Inferior parietal cortex (tissue), 1 donor: Measurements from ENCODE around the gene DAAM1.

Source experiments
- DNase-seq: peaks from one replicate; pipeline ENCODE4 v3.0.0-alpha.2; 2016; ENCODE audit errors: extremely low spot score

Gene DAAM1

GRCh38 chr14:59254911-59255545 is 66.6 kb downstream of the DAAM1 start:
- DNase-seq, result no peak

- no peak for DNase-seq
Observed at GRCh38 chr14:59256331-59256730, 67.9 kb downstream of the DAAM1 start.

GRCh38 chr14:59261334-59261733 is 72.9 kb downstream of the DAAM1 start:
- no peak for DNase-seq

- no peak for DNase-seq
Observed at GRCh38 chr14:59262717-59263454, 74.4 kb downstream of the DAAM1 start.

- DNase-seq, result no peak
Observed at GRCh38 chr14:59265808-59266207, 77.3 kb downstream of the DAAM1 start.

GRCh38 chr14:59267046-59267445 is 78.6 kb downstream of the DAAM1 start:
- no peak for DNase-seq

- DNase-seq, result no peak
Observed at GRCh38 chr14:59268011-59268410, 79.5 kb downstream of the DAAM1 start.

GRCh38 chr14:59268858-59269257 is 80.4 kb downstream of the DAAM1 start:
- no peak for DNase-seq

- no peak for DNase-seq
Observed at GRCh38 chr14:59269466-59269865, 81.0 kb downstream of the DAAM1 start.

- no peak for DNase-seq
Observed at GRCh38 chr14:59271256-59271655, 82.8 kb downstream of the DAAM1 start.

- DNase-seq, result no peak
Observed at GRCh38 chr14:59271734-59272133, 83.3 kb downstream of the DAAM1 start.

GRCh38 chr14:59272633-59273032 is 84.2 kb downstream of the DAAM1 start:
- DNase-seq, result no peak

GRCh38 chr14:59273737-59274136 is 85.3 kb downstream of the DAAM1 start:
- no peak for DNase-seq

GRCh38 chr14:59274991-59275391 is 86.5 kb downstream of the DAAM1 start:
- DNase-seq, result no peak

GRCh38 chr14:59275668-59276067 is 87.2 kb downstream of the DAAM1 start:
- DNase-seq, result no peak

- DNase-seq, result no peak
Observed at GRCh38 chr14:59276235-59276634, 87.8 kb downstream of the DAAM1 start.

- no peak for DNase-seq
Observed at GRCh38 chr14:59277659-59278058, 89.2 kb downstream of the DAAM1 start.

GRCh38 chr14:59278111-59278510 is 89.6 kb downstream of the DAAM1 start:
- DNase-seq, result no peak

GRCh38 chr14:59280961-59281360 is 92.5 kb downstream of the DAAM1 start:
- no peak for DNase-seq

GRCh38 chr14:59281609-59282377 is 93.3 kb downstream of the DAAM1 start:
- DNase-seq, result no peak

GRCh38 chr14:59282378-59282765 is 93.9 kb downstream of the DAAM1 start:
- no peak for DNase-seq

GRCh38 chr14:59283361-59283760 is 94.9 kb downstream of the DAAM1 start:
- no peak for DNase-seq

- DNase-seq, result no peak
Observed at GRCh38 chr14:59284059-59284458, 95.6 kb downstream of the DAAM1 start.
